Activated CD8-positive, alpha-beta memory T cell treated with anti-CD3 and anti-CD28 coated beads, Interleukin-2, amount 50 U/mL, for 24 hours (primary cell): ENCODE results near the gene NSD2.
A peak's percentile ranks its signal among the peaks of the same experiment; 100 is the strongest.
"Not testable (repeated sequence)": the region's sequence is repeated elsewhere in the genome, so short reads cannot be mapped to it uniquely, and the experiment has no call there.

Experiments used
- DNase-seq: peaks from one replicate; pipeline ENCODE4 v3.0.0-alpha.2; 2020; ENCODE audit errors: extremely low read depth

NSD2 gene

DNA sequence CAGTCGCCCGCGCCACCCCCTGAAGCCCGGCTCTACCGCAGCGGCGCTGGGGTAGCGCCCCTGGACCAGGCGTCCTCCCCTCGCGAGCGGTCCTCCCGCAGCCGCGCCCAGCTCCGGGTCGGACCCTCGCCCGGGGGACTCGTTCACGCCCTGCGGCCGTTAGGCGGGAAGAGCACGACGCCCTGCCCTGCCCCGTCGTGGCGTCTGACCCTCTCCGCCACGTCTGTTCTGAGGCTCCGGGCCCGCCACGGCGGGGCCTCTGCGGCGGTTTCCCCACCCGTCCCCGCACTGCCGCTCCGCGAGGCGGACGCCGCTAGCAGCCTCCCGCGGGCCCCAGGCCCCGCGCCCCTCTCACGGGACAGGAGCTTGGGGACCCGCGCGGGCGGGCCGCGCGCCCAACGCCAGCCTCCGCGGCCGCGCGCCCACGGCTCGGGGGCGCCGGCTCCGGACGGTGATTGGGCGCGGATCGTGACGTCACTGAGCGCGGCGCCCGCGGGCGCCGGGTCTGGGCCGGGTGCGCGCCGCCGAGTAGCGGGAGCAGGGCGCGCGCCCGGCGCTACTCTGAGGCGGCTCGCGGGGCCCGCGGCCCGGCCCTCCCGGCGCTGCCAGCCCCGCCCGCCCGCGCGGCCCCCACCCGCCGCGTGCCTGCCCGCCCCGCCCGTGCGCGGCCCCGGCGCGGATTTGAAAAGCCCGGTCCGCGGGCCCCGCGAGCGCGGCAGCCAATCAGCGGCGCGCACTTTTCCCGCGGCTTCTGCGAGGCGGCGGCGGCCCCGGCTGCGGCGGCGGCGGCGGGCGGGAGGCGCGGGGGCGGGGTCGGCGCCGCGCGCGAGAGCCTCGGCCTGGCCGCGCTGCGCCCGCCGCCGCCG is at the start of gene NSD2:
NSD2 (plus strand) TSS at position 816 of the 866 bp plus-strand sequence. CDS start 29,262 bp downstream, outside the sequence.
- peak; percentile 59 for DNase-seq

DNA sequence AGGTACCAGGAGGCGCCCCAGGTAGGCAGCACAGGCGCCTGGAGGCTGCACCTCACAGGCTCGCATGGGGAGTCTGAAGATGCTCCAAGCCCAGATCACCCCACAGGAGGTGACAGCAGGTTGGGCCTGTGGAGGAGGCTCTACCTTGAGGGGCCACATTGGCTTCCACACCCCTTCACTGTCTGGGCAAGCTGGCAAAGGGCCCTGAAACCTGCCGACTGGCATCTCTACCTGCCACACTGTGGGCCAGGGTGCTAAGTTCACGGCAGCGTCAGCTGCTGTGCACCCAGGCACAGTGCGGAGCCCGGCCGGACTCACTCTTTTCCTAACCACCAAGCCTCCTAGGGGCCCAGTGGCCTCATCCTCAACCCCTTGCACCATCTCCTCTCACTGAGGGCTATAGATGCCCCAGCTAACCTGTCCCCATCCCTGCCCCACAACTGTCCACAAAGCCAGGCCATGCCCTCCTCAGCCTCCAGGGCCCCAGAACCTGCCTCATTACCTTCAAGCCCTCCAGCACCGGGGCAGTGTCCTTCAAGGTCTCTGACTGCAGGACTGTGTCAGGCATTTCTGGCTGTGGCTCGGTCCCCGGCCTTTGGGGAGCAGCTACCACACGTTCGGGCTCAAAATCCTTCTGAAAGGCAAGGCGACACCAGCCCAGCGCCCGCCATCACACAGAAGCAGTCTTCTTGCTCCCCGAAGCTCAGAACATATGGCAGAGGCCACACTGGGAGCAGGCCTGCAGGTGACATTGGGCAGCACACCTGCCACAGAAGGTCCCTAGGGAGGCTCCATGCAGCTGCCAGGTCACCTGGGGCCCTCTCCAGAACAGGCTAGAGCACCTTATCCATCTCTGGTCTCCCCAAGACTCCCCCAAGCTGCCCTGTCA is 49.3 kb upstream of the NSD2 start:
- no peak for DNase-seq

DNA sequence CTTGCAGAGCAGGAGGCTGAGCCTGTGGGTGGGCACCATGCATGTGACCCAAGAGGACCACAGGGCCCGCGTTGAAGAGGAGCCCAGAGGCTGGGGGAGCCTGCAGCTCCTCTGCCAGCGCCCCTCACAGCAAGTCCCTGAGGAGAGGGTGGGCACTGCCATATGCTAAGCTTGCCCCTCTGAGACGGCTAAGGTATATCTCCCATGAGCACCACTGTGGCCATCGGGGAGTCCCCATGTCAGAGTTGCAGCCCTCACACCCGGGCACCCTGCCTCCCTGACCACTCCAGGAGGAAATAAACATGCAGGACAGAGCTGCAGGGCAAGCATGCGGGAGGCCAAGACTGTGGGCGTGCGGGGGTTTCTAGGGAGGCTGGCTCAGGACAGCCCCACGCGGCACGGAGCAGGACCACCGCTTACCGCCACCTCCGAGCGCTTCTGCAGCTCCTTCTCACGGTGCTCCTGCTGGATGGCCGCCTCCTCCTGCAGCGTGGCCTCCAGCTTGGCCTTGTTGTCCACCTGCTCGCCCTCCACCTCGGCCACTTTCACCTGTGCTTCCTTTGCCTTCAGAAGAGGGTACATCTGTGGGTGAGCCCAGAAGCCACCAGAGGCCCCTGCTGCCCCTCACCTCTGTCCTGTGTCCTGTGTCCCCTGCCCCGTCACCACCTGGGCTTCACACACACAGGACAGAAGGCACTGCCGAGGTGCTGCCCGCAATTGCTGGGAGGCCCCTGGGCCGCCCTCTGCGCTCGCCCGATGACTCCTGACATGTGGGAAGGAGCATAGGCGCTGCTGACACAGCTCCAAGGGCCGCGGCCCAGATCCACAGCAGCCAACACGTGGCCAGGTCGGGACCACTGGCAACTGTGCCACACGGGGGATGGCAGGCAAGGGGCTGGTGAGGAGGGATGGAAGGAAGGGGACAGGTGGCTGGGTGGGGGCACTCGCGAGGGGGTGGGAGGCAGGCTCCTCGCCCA is 48.3 kb upstream of the NSD2 start:
- DNase-seq, result no peak

DNA sequence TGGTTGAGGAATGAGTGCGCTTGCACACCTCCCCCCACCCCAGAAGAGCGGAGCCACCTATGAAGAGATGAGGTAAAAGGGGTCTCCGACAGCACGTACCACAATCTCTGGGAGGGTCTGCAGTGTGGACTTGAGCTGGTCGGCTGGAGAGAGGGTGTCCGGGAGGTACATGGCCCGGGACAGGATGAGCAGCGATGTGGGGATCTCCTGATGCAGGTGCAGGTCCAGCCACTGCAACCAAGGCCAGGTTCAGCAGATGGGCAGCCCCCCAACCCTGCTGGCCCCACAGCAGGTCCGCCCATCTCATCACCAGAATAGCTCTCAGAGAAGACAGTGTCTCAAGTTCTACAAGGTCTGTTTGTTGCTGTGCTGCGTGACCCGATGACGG is 47.7 kb upstream of the NSD2 start:
- no peak for DNase-seq

DNA sequence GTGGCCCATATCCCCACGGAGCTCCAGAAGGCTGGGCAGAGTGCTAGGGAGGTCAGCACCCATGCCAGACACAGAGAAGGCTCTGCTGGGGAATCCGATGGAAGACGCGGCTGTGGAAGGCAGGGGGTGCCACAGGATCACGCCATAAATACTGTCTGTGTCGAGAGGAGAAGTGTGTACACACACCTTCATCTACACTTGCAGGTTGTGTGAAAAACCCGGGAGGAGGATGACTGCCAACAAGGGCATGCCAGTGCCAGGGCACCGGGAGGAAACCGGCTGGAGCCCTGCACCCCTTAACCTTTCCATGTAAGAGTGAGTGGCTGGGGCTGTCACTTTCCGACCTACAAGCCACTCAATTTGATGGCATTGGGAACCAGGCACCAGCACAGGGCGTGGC is 46.4 kb upstream of the NSD2 start:
- DNase-seq, result no peak

DNA sequence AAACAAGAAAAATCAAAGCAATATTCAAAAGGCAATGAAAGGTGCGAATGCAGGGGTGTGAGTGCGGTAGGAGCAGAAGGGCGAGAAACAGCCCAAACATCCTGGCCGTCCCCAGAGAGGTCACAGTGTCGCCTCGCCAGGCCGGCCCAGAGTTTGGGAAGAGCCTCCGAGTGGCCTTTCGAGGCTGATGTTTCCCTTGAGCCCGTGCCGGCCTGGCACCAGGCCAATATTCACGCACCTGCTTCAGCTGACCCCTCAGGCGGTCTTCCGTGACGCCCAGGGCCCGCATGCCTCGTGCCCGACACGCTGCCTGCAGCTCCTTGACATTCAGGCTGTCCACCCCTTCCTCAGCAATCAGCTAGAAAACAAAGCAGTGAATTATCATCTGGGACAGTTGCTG is 45.9 kb upstream of the NSD2 start:
- DNase-seq, result no peak

DNA sequence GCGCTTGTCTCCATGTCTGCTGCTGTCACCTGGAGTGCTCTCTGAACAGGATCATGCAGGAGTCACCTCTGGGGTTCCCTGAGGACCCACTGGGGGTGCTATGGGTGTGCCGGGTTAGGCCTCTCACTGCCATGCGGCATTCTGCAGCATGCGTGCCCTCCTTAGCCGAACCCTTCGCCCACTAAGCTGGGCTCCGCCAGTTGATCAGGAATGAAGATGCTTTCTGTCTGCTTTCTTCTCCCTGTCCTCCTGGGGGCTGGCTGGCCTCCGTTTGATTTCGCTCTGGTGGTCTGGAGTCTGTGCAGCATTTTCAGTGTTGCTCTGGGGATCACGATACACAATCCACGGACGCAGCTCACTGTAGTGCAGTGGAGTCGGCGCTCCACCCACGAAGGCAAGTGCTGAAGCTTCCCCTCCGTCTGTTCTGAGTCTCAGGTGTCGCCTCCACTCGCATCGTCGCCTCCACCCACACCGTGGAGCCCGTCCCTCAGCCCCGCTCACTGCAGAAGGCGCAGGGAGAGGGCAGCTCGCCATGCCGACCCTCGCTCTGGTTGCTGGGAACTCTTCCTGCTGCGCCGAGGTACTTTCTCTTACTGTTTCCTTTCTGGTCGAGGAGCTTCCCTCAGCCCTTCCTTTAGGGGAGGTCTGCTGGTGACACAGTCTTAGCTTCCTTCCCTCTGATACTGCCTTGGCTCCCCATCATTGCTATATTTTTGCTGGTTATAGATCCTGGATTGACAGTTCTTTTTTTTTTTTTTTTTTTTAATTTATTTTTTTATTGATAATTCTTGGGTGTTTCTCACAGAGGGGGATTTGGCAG is 44.5 kb upstream of the NSD2 start:
- DNase-seq, result no peak

DNA sequence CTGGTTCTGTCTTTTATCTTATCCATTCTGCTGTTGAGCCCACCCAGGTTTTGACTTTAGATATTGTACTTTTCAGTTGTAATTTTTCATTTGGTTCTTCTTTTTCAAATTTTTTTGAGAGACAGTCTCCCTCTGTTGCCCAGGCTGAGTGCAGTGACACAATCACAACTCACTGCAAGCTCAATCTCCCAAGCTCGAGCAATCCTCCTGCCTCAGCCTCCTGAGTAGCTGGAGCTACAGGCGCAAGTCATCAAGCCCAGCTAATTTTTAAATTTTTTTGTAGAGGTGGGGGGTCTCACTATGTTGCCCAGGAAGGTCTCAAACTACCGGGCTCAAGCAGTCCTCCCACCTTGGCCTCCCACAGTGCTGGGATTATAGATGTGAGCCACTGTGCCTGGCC is 41.0 kb upstream of the NSD2 start:
- no peak for DNase-seq

DNA sequence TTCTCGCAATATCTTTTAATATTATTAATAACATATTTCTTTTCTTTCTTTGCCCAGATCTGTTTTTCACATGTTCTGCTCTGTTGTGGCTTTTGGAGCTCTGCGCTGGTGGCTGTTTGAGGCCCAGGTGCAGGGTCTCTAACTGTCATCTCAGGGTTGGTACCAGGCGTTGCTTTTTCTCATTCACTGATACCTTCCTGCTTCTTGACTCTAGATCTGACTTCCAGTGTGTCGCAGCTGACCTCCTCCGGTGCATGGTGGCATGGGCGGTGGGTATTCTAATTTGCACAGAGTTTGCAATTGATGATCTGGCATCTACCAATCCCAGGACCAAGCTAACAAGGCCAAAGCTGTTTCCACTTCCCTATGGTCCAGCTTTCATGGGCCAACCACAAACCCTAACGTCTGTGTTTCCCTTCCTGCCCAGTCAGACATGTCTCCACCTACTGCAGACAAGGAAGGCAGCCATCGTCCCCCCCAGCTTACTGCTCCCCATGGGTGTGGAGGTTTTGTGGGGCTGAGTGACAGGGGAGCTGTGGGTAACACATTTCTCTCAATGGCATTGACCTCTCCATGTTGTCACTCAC is 40.5 kb upstream of the NSD2 start:
- no peak for DNase-seq

DNA sequence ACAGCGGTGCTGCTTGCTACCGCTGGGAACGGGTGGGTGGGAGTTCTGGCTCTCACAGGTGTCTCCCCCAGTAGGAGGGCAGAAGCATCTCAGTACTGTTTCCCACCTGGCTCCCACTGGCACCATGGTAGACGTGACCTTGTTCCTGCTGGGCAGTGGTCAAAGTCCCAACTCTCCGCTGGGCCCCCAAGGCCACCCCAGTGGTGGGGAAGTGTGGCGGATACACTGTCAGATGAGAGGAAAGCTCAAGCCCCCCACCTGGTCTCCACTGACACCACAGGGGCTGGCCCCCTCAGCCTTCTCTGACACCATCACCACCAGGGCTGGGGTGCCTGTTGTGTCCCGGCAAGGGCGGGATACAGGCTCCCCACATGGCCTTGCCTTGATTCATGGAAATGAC is 39.9 kb upstream of the NSD2 start:
- DNase-seq, result no peak

DNA sequence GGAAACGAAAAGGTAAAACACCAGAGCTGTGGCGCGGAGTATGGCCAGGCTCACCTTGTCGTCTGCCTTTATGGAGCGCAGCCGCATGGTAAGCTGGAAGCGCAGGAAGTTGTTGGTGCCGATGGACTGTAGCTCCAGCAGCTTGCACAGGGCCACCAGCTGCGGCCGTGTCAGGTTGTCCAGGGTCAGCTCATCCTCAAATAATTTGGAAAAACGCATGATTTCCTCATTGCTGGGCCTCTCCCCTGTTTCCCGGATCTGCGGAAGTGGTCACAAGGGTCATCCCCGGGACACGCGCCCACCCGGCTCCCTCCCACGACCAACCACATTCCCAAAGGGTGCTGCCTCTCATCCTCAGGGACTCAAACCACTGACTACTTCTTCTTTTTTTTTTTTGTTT is 38.5 kb upstream of the NSD2 start:
- no peak for DNase-seq

DNA sequence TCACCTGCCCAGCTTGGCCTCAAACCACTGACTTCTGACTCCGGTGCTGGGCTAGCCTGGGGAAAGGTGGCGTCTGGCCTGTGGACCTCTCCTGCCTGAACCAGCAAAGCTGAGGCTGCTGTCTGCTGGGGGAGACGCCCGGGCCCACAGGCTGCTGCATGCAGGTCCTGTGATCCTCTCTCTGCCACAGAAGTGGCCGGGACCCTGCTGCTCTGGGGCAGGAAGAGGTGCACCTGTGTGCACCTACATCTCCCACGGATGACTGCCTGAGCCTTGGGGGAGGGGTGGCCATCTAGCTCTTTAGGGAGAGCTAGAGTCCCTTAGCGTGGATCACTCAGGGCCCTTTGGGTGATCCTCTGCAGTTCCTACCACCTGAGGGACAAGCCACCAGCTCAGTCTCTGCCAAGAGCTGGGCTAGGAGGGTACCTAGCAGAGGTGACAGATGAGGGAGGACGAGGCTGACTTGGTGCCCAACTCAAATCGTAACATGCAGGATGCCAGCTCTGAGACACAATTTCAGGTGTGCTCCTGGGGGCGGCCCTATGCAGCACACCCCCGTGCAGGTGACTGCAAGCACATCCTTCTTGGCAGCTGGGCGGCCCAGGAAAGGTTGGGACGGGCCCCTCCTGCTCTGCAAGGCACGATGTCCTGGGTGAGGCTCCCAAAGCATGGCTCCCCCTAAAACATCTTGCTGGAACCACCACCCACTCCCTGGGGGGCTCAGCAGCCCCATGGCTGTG is 37.7 kb upstream of the NSD2 start:
- DNase-seq, result no peak

DNA sequence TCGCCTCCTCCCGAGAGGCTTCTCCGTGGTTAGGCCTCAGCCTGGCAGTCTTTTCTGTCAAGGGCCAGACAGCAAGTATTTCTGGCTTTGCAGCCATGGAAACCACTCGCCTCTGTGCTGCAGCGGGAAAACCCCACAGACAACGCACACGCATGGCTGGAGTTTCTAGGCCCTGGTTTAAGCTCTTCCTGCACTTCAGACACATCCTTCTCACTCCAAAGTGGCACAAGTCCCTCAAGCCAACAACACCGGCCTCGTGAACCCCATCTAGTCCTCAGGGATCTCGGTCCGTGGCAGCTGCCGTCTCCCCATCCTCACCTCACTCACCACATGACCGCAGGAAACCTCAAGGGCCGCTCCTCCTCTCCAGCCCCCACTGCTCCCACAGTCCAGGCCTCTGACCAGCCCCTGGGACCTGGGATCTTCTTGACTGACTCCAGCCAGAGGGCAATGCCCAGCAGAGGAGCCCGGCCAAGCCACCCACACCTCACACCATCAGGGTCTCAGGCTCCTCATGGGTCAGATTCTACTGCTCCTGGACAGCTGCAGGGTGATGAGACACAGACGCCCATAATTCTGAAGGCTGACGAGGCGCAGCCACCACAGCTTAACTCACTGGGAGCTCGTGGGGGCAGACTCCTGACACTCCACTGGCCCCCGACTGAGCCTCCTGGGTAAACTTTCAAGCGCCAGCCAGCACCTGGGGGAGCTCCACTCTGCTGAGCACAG is 37.0 kb upstream of the NSD2 start:
- no peak for DNase-seq

DNA sequence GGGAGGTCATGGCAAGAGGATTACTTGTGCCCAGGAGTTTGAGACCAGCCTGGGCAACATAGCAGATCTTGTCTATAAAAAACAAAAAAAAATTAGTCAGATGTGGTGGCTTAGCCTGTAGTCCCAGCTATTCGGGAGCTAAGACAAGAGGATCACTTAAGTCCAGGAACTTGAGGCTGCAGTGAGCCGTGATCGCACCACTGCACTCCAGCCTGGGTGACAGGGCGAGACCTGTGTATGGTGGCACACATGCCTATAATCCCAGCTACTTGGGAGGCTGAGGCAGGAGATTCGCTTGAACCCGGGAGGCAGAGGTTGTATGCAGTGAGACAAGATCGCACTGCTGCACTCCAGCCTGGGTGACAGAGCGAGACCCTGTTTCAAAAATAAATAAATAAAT is 35.4 kb upstream of the NSD2 start:
- DNase-seq, result not testable (repeated sequence)

DNA sequence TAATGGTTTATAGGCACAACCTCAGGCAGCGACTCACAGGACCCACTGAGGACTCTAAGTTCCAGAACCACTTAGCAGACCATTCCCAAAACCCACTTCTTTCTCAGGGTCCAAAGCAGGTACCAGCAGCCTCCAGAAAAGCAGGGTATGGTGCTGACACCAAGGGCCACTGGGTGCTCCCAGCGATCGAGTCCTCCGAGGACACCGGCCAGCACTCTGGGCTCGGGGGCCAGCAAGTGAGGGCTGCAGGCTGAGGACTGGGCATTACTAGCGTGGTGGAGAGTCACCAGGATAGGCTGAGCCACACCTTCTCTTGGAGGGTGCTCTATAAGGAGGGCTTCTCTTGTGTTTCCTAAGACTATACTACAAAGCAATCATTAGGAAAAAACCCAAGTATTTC is 34.5 kb upstream of the NSD2 start:
- no peak for DNase-seq

DNA sequence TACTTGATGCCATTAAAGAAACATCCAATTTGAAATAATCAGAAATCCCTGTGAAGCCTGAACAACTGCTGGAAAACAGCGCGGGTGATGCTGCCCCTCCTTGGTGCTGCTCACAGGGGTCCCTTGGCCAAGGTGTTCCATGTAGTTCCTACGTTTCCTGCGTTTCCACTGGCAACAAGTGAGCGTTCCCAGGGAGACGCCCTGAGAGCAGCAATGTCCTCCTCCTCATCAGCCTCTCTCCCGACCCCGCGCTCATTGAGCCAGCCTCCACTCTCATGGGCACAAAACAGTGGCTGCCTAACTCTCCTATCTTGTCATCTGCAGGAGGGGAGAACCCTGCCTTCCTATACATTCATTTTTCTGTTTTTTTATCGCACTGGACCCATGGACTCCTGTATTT is 34.1 kb upstream of the NSD2 start:
- DNase-seq, result no peak

DNA sequence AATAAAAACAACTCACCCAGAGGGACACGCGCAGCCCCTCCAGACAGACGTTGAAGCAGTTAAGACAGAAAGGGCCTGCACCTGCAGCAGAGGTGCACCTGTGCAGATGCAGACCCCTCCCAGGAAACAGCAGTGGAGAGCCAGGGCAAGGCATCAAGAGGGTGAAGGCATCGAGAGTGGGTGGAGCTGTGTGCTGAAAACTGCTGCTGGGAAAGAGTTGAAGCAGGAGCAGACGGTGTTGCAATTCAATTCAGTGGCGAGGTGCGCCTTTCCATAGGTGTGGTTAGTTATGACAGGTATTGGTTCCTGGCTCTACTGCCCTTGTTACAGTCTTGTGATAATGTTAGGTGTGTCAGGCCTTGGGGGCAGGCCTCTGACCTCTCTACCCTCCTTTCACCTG is 31.9 kb upstream of the NSD2 start:
- DNase-seq, result no peak

DNA sequence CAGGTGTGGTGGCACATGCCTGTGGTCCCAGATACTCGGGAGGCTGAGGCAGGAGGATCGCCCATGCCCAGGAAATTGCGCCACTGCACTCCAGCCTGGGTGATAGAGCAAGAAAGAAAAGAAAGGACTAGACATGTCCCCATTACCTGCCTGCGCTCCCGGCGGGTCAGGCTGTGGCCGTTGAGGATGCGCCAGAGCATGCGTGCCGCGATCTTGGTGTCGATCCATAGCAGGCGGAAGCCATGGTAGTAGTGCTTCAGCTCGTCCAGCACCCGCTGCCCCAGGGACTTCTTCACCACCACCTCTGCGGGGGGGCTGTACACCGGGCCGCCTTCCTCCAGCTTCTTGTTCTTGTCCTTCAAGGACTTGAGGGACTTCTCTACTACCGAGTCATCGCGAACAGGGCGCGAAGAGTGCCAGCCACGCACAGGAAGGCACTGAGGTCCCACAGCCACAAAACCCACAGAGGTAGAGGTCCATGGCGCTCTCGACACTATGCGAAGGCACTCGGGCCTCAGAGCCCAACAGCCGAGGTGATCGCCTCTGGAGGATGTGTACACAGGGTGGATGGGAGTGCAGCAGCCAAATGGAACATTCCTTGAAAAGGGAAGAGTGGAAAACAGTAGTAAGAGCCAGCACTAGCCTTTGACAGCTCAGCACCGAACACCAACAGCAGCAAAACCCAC is 29.8 kb upstream of the NSD2 start:
- no peak for DNase-seq

DNA sequence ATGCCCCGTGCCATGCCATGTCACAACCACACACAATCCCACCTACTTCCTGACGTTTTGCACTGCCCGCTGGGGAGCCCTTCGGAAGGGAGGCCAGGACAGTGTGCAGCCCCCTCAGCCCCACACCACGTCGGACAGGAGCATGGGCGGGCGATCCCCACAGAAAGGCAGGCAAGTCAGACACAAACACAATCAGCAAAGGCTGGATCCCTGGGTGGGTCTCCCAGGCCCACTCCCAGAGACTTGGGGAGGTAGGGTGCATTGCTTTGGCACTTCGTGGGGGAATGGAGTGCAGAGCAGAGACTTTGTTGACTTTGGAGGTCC is 29.3 kb upstream of the NSD2 start:
- DNase-seq, result no peak
